ENCODE data around the gene TTC16. TPM values are rescaled to one million over a fixed set of nuclear protein-coding genes. Genes with fewer than 3 reads are reported as not detected.

The TTC16 gene
- total RNA-seq, 1 donor from 2014 or later: not detected

DNA sequence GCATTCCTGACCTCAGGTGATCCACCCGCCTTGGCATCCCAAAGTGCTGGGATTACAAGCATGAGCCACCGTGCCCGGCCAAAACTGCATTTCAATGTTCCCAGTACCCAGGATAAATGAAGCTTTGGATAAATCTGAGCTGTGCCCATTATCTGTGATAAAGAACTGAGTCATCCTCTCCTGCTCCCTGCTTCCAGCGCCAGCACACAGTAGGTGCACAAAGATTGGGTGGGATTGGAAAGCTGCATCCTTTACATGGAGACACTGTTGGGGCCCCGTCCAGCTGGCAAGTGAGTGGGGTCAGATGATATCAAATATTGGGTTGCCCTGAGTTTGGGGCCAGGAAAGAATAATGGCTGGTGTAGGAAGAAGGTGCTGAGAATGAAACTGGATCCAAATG is 45.2 kb downstream of the TTC16 start:
- Histone ChIP-seq H3K27ac (ENCODE audit: low read depth, low read length) (no peak overlapping the region), H3K4me2 (ENCODE audit: low read length) (no peak overlapping the region), H3K79me2 (ENCODE audit: insufficient read depth, low read length) (no peaks in the 10 kb centered on the region), H3K4me1 (ENCODE audit: insufficient read depth, low read length) (no peaks in the 10 kb centered on the region), H3K9me3 (ENCODE audit: insufficient read depth, low read depth, low read length) (no peaks in the 10 kb centered on the region), H3K9ac (ENCODE audit: low read length) (no peak overlapping the region), H2AFZ (ENCODE audit: low read depth, low read length) (no peak overlapping the region), H3K36me3 (ENCODE audit: insufficient read depth, low read length) (no peaks in the 10 kb centered on the region), H3K4me3 (ENCODE audit: insufficient read depth, low read depth, low read length) (no peak overlapping the region), H4K20me1 (ENCODE audit: insufficient read depth, low read length) (no peaks in the 10 kb centered on the region), H3K27me3 (ENCODE audit: insufficient read depth, low read length) (no peaks in the 10 kb centered on the region)
- no peak overlapping the region for H3K4me3 Mint-ChIP-seq (ENCODE audit: unreplicated experiment)
- H3K9me3 Mint-ChIP-seq (ENCODE audit: unreplicated experiment): peaks cover 2% of the 10 kb centered on the region
- TF ChIP-seq, protein P1, sequence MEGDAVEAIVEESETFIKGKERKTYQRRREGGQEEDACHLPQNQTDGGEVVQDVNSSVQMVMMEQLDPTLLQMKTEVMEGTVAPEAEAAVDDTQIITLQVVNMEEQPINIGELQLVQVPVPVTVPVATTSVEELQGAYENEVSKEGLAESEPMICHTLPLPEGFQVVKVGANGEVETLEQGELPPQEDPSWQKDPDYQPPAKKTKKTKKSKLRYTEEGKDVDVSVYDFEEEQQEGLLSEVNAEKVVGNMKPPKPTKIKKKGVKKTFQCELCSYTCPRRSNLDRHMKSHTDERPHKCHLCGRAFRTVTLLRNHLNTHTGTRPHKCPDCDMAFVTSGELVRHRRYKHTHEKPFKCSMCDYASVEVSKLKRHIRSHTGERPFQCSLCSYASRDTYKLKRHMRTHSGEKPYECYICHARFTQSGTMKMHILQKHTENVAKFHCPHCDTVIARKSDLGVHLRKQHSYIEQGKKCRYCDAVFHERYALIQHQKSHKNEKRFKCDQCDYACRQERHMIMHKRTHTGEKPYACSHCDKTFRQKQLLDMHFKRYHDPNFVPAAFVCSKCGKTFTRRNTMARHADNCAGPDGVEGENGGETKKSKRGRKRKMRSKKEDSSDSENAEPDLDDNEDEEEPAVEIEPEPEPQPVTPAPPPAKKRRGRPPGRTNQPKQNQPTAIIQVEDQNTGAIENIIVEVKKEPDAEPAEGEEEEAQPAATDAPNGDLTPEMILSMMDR (IDR thresholded peaks at IDR 0.05; ENCODE audit: insufficient read depth, low read depth, low read length): no peak
- TF ChIP-seq EZH2 (IDR thresholded peaks at IDR 0.05; ENCODE audit: insufficient read depth, low read length): no peak
- H3K4me1 Mint-ChIP-seq (ENCODE audit: low read depth, unreplicated experiment): peaks cover 20% of the 10 kb centered on the region
- peaks cover 16% of the 10 kb centered on the region for H3K27me3 Mint-ChIP-seq (ENCODE audit: low read depth, unreplicated experiment)
- H3K27ac Mint-ChIP-seq (ENCODE audit: unreplicated experiment): no peak overlapping the region
- no peak for DNase-seq (ENCODE audit: low read depth)
- no peak for FAIRE-seq
- peaks cover 6% of the 10 kb centered on the region for H3K36me3 Mint-ChIP-seq (ENCODE audit: low read depth, unreplicated experiment)

DNA sequence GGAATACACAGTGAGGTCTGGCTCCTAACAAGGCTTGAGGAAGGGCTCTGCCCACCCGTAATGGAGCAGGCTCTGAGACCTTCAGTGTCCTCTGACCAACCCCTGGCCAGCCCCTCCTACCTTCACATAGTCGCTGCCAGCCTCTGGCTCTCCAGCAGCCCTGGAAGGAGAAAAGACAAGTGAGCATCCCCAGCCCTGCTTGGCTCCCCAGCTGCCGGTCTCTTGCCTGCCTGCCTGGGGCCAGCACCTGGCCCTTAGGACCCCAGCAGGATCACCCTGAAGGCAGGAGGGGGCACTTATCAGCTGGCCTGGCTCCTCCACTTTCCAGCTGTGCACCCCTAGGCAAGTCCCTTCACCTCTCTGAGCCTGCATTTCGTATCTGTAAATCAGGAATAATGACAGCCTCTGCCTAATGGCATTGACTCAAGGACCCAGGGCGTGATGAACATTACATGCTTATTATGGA is 45.6 kb downstream of the TTC16 start:
- no peaks in the 10 kb centered on the region for H3K79me2 ChIP-seq (ENCODE audit: insufficient read depth, low read length)
- H3K36me3 ChIP-seq (ENCODE audit: insufficient read depth, low read length): no peaks in the 10 kb centered on the region
- H3K27ac ChIP-seq (ENCODE audit: low read depth, low read length): no peak overlapping the region
- Mint-ChIP-seq H3K9me3 (ENCODE audit: unreplicated experiment) (peaks cover 4% of the 10 kb centered on the region), H3K36me3 (ENCODE audit: low read depth, unreplicated experiment) (peaks cover 10% of the 10 kb centered on the region), H3K4me1 (ENCODE audit: low read depth, unreplicated experiment) (peaks cover 20% of the 10 kb centered on the region), H3K27ac (ENCODE audit: unreplicated experiment) (no peak overlapping the region), H3K27me3 (ENCODE audit: low read depth, unreplicated experiment) (peaks cover 15% of the 10 kb centered on the region), H3K4me3 (ENCODE audit: unreplicated experiment) (no peak overlapping the region)
- H3K4me1 ChIP-seq (ENCODE audit: insufficient read depth, low read length): no peaks in the 10 kb centered on the region
- no peak for FAIRE-seq
- no peak overlapping the region for H3K4me2 ChIP-seq (ENCODE audit: low read length)
- no peaks in the 10 kb centered on the region for H4K20me1 ChIP-seq (ENCODE audit: insufficient read depth, low read length)
- no peak overlapping the region for H3K4me3 ChIP-seq (ENCODE audit: insufficient read depth, low read depth, low read length)
- TF ChIP-seq EZH2 (IDR thresholded peaks at IDR 0.05; ENCODE audit: insufficient read depth, low read length): no peak
- TF ChIP-seq, protein P1 (IDR thresholded peaks at IDR 0.05; ENCODE audit: insufficient read depth, low read depth, low read length): no peak
- H3K27me3 ChIP-seq (ENCODE audit: insufficient read depth, low read length): no peaks in the 10 kb centered on the region
- DNase-seq (ENCODE audit: low read depth): no peak
- H3K9me3 ChIP-seq (ENCODE audit: insufficient read depth, low read depth, low read length): no peaks in the 10 kb centered on the region
- H3K9ac ChIP-seq (ENCODE audit: low read length): no peak overlapping the region
- H2AFZ ChIP-seq (ENCODE audit: low read depth, low read length): no peak overlapping the region

DNA sequence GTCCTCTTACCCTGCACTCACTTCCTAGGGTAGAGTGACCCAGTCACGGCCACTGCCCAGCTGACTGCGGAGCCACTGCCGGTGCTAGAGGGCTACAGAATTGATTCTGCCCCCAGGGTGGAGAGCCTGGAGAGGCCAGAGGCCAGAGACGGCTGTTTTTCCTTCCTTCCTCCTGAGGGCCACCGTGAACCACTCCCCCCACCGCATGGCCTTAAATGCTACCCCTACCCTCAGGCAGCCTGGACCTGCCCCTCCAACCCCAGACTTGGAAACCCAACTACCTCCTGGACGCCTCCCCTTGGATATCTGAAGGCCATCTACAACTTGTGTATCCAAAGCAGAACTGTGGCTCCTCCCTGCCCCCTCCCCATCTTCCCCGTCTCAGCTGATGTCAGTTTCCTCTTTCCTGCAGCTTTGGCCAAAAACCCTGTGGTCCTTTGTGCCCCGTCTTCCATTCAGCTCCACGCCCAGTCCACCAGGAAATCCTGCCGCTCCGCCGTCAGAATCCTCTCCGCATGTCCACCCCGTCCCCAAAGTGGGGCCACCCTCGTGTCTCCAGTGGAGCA is 46.3 kb downstream of the TTC16 start:
- FAIRE-seq: no peak
- Mint-ChIP-seq H3K36me3 (ENCODE audit: low read depth, unreplicated experiment) (peaks cover 10% of the 10 kb centered on the region), H3K4me3 (ENCODE audit: unreplicated experiment) (no peak overlapping the region)

More for the DNA sequence above, 46.3 kb downstream of the TTC16 start:
- H3K27me3 Mint-ChIP-seq (ENCODE audit: low read depth, unreplicated experiment): peaks cover 15% of the 10 kb centered on the region
- no peak for DNase-seq (ENCODE audit: low read depth)
- no peak overlapping the region for H3K9ac ChIP-seq (ENCODE audit: low read length)
- H3K4me2 ChIP-seq (ENCODE audit: low read length): no peak overlapping the region
- no peaks in the 10 kb centered on the region for H4K20me1 ChIP-seq (ENCODE audit: insufficient read depth, low read length)
- H3K9me3 ChIP-seq (ENCODE audit: insufficient read depth, low read depth, low read length): no peaks in the 10 kb centered on the region
- H3K27ac ChIP-seq (ENCODE audit: low read depth, low read length): no peak overlapping the region
- peaks cover 4% of the 10 kb centered on the region for H3K9me3 Mint-ChIP-seq (ENCODE audit: unreplicated experiment)
- TF ChIP-seq, protein P1 (IDR thresholded peaks at IDR 0.05; ENCODE audit: insufficient read depth, low read depth, low read length): no peak
- no peak for TF ChIP-seq EZH2 (IDR thresholded peaks at IDR 0.05; ENCODE audit: insufficient read depth, low read length)
- no peaks in the 10 kb centered on the region for H3K36me3 ChIP-seq (ENCODE audit: insufficient read depth, low read length)
- H3K27me3 ChIP-seq (ENCODE audit: insufficient read depth, low read length): no peaks in the 10 kb centered on the region
- no peaks in the 10 kb centered on the region for H3K79me2 ChIP-seq (ENCODE audit: insufficient read depth, low read length)
- peak overlapping the region; percentile 7 for H3K27ac Mint-ChIP-seq (ENCODE audit: unreplicated experiment)
- H3K4me1 Mint-ChIP-seq (ENCODE audit: low read depth, unreplicated experiment): peaks cover 23% of the 10 kb centered on the region
- no peak overlapping the region for H2AFZ ChIP-seq (ENCODE audit: low read depth, low read length)
- H3K4me3 ChIP-seq (ENCODE audit: insufficient read depth, low read depth, low read length): no peak overlapping the region
- H3K4me1 ChIP-seq (ENCODE audit: insufficient read depth, low read length): peaks cover 2% of the 10 kb centered on the region
